Effector memory CD8-positive, alpha-beta T cell (primary cell): Measurements from ENCODE around the gene GID8.
A peak's percentile ranks its signal among the peaks of the same experiment; 100 is the strongest.

Experiments
- ATAC-seq: fragments of 150-1000 bp; cut with Tn5 transposase; replicated peaks from 2 replicates; pipeline ENCODE4 v1.10.0; 2021; ENCODE audit warnings: mild to moderate bottlenecking, moderate library complexity
- DNase-seq, 3 experiments: peaks; one replicate each; pipeline ENCODE4 v3.0.0; 2021
- H3K27ac Mint-ChIP-seq, 2 donors: one replicate each; pipeline ENCODE4 v1.8.0; 2022; ENCODE audit warnings: mild to moderate bottlenecking in 2 of 2, mixed read lengths in 2 of 2, moderate library complexity in 2 of 2
- H3K27me3 Mint-ChIP-seq, 2 donors: one replicate each; pipeline ENCODE4 v1.8.0; 2022; ENCODE audit warnings: mixed read lengths in 2 of 2
- H3K36me3 Mint-ChIP-seq: one replicate; pipeline ENCODE4 v1.8.0; 2022; ENCODE audit warnings: mild to moderate bottlenecking, moderate library complexity, mixed read lengths; ENCODE audit not compliant: insufficient read depth
- H3K4me1 Mint-ChIP-seq, 2 donors: one replicate each; pipeline ENCODE4 v1.8.0; 2022; ENCODE audit warnings: low read depth in 2 of 2, mixed read lengths in 2 of 2
- H3K4me3 Mint-ChIP-seq, 2 donors: one replicate each; pipeline ENCODE4 v1.8.0; 2022; ENCODE audit warnings: mild to moderate bottlenecking in 2 of 2, mixed read lengths in 2 of 2, moderate library complexity in 2 of 2
- H3K9me3 Mint-ChIP-seq, 2 donors: one replicate each; pipeline ENCODE4 v1.8.0; 2022; ENCODE audit warnings: mixed read lengths in 2 of 2
- total RNA-seq, 9 experiments: gene quantifications; one replicate each; lab custom pipeline; 2026; lab: John Stamatoyannopoulos, UW

Gene GID8
- total RNA-seq: 45.7 to 106 (median 82.5) reads per million in 9 experiments

GRCh38 chr20:62938105-62938888 lies at the start of gene GID8:
Gene GID8, plus strand, starts transcription at chr20:62938147. Its CDS starts 3,356 bp downstream, at chr20:62941503.
- Mint-ChIP-seq H3K36me3 (peaks cover 45% of the 10 kb centered on the region), H3K4me3 (peak within 1 kb of the TSS; percentile 91 to 99), H3K27me3 (no peaks in the 10 kb centered on the region), H3K4me1 (peaks cover 22 to 31% of the 10 kb centered on the region in 2 donors), H3K27ac (peak within 1 kb of the TSS; percentile 93 to 96), H3K9me3 (no peaks in the 10 kb centered on the region)
- DNase-seq (peak; percentile 41 to 53 (median 48)), ATAC-seq (peak; percentile 60)

- peaks cover 4 to 6% of the 10 kb centered on the region in 2 donors for H3K4me1 Mint-ChIP-seq
- ATAC-seq: no peak
- H3K27me3 Mint-ChIP-seq: no peaks in the 10 kb centered on the region
- no peak for DNase-seq
- peaks cover 63% of the 10 kb centered on the region for H3K36me3 Mint-ChIP-seq
- H3K27ac Mint-ChIP-seq: no peak overlapping the region
- no peaks in the 10 kb centered on the region for H3K9me3 Mint-ChIP-seq
- no peak overlapping the region for H3K4me3 Mint-ChIP-seq
Observed at GRCh38 chr20:62888406-62888805, 49.5 kb upstream of the GID8 start.

GRCh38 chr20:62888910-62889309 lies 49.0 kb upstream of the GID8 start:
- H3K27me3 Mint-ChIP-seq: no peaks in the 10 kb centered on the region
- ATAC-seq (no peak), DNase-seq (no peak)
- no peak overlapping the region for H3K27ac Mint-ChIP-seq
- H3K4me1 Mint-ChIP-seq: peaks cover 4 to 6% of the 10 kb centered on the region in 2 donors
- peaks cover 64% of the 10 kb centered on the region for H3K36me3 Mint-ChIP-seq
- no peaks in the 10 kb centered on the region for H3K9me3 Mint-ChIP-seq
- H3K4me3 Mint-ChIP-seq: no peak overlapping the region

- no peak overlapping the region for H3K4me3 Mint-ChIP-seq
- H3K4me1 Mint-ChIP-seq: peaks cover 4 to 6% of the 10 kb centered on the region in 2 donors
- peaks cover 69% of the 10 kb centered on the region for H3K36me3 Mint-ChIP-seq
- ATAC-seq (no peak), DNase-seq (no peak)
- no peak overlapping the region for H3K27ac Mint-ChIP-seq
- no peaks in the 10 kb centered on the region for H3K9me3 Mint-ChIP-seq
- H3K27me3 Mint-ChIP-seq: no peaks in the 10 kb centered on the region
Observed at GRCh38 chr20:62889411-62889810, 48.5 kb upstream of the GID8 start.

- Mint-ChIP-seq H3K27me3 (no peaks in the 10 kb centered on the region), H3K27ac (no peak overlapping the region), H3K9me3 (no peaks in the 10 kb centered on the region), H3K4me3 (no peak overlapping the region), H3K4me1 (peaks cover 4 to 6% of the 10 kb centered on the region in 2 donors), H3K36me3 (peaks cover 73% of the 10 kb centered on the region)
- no peak for DNase-seq
- no peak for ATAC-seq
Observed at GRCh38 chr20:62889871-62890270, 48.1 kb upstream of the GID8 start.

GRCh38 chr20:62890444-62890843 lies 47.5 kb upstream of the GID8 start:
- DNase-seq (no peak), ATAC-seq (no peak)
- peaks cover 79% of the 10 kb centered on the region for H3K36me3 Mint-ChIP-seq
- H3K27me3 Mint-ChIP-seq: no peaks in the 10 kb centered on the region
- H3K4me1 Mint-ChIP-seq: peaks cover 4 to 6% of the 10 kb centered on the region in 2 donors
- H3K27ac Mint-ChIP-seq: peak overlapping the region in 1 of 2 donors; percentile 76
- H3K4me3 Mint-ChIP-seq: no peak overlapping the region
- H3K9me3 Mint-ChIP-seq: no peaks in the 10 kb centered on the region

GRCh38 chr20:62891111-62891510 lies 46.8 kb upstream of the GID8 start:
- Mint-ChIP-seq H3K27me3 (no peaks in the 10 kb centered on the region), H3K9me3 (no peaks in the 10 kb centered on the region), H3K27ac (peak overlapping the region; percentile 35 to 76), H3K36me3 (peaks cover 85% of the 10 kb centered on the region), H3K4me3 (no peak overlapping the region), H3K4me1 (peaks cover 4 to 6% of the 10 kb centered on the region in 2 donors)
- DNase-seq: no peak
- peak; percentile 36 for ATAC-seq

- DNase-seq (no peak), ATAC-seq (no peak)
- Mint-ChIP-seq H3K4me3 (no peak overlapping the region), H3K4me1 (peaks cover 2 to 3% of the 10 kb centered on the region in 2 donors), H3K27ac (no peak overlapping the region), H3K9me3 (no peaks in the 10 kb centered on the region), H3K27me3 (no peaks in the 10 kb centered on the region), H3K36me3 (peaks cover 90% of the 10 kb centered on the region)
Observed at GRCh38 chr20:62892348-62893304, 45.3 kb upstream of the GID8 start.

GRCh38 chr20:62893700-62894099 lies 44.2 kb upstream of the GID8 start:
- DNase-seq: no peak
- Mint-ChIP-seq H3K27me3 (no peaks in the 10 kb centered on the region), H3K4me3 (no peak overlapping the region), H3K27ac (no peak overlapping the region), H3K4me1 (peaks cover 8 to 12% of the 10 kb centered on the region in 2 donors), H3K9me3 (no peaks in the 10 kb centered on the region), H3K36me3 (peaks cover 91% of the 10 kb centered on the region)
- no peak for ATAC-seq

- H3K36me3 Mint-ChIP-seq: peaks cover 88% of the 10 kb centered on the region
- peaks cover 13 to 18% of the 10 kb centered on the region in 2 donors for H3K4me1 Mint-ChIP-seq
- H3K9me3 Mint-ChIP-seq: no peaks in the 10 kb centered on the region
- ATAC-seq (no peak), DNase-seq (no peak)
- H3K27me3 Mint-ChIP-seq: no peaks in the 10 kb centered on the region
- H3K4me3 Mint-ChIP-seq: no peak overlapping the region
- H3K27ac Mint-ChIP-seq: no peak overlapping the region
Observed at GRCh38 chr20:62894261-62894660, 43.7 kb upstream of the GID8 start.

- peaks cover 83% of the 10 kb centered on the region for H3K36me3 Mint-ChIP-seq
- H3K27me3 Mint-ChIP-seq: no peaks in the 10 kb centered on the region
- peak overlapping the region in 1 of 2 donors; percentile 65 for H3K27ac Mint-ChIP-seq
- H3K4me3 Mint-ChIP-seq: no peak overlapping the region
- no peaks in the 10 kb centered on the region for H3K9me3 Mint-ChIP-seq
- DNase-seq (no peak), ATAC-seq (no peak)
- peaks cover 24 to 29% of the 10 kb centered on the region in 2 donors for H3K4me1 Mint-ChIP-seq
Observed at GRCh38 chr20:62895539-62895938, 42.4 kb upstream of the GID8 start.

GRCh38 chr20:62896526-62896925 lies 41.4 kb upstream of the GID8 start:
- H3K27me3 Mint-ChIP-seq: no peaks in the 10 kb centered on the region
- peaks cover 26 to 35% of the 10 kb centered on the region in 2 donors for H3K4me1 Mint-ChIP-seq
- DNase-seq (no peak), ATAC-seq (no peak)
- no peak overlapping the region for H3K4me3 Mint-ChIP-seq
- H3K27ac Mint-ChIP-seq: no peak overlapping the region
- H3K9me3 Mint-ChIP-seq: no peaks in the 10 kb centered on the region
- H3K36me3 Mint-ChIP-seq: peaks cover 83% of the 10 kb centered on the region

- ATAC-seq (no peak), DNase-seq (no peak)
- Mint-ChIP-seq H3K27me3 (no peaks in the 10 kb centered on the region), H3K4me3 (no peak overlapping the region), H3K36me3 (peaks cover 83% of the 10 kb centered on the region), H3K27ac (peak overlapping the region in 1 of 2 donors; percentile 38), H3K4me1 (peaks cover 26 to 35% of the 10 kb centered on the region in 2 donors), H3K9me3 (no peaks in the 10 kb centered on the region)
Observed at GRCh38 chr20:62897666-62898065, 40.3 kb upstream of the GID8 start.
